ENCODE data around the gene LAG3. TPM values are rescaled to one million over a fixed set of nuclear protein-coding genes. Genes with fewer than 3 reads are reported as not detected.

The LAG3 gene
- polyA plus RNA-seq, 1 donor (not counting 4 experiments of a cell fraction or from before 2014, with no cell fraction given), result 0.09 TPM

GRCh38 chr12:6786416-6787094, 14.2 kb downstream of the LAG3 start:
- dilution Hi-C loops (cut with MboI; ENCODE audit: extremely low pct_ligation_motif_present, low sequenced_read_pairs), result no loop called here
- Histone ChIP-seq H4K20me1 (ENCODE audit: control insufficient read depth, extremely low read depth, insufficient read depth, low read length) (no peaks in the 10 kb centered on the region), H3K9me1 (ENCODE audit: control insufficient read depth, extremely low read depth, insufficient read depth, low read length) (no peaks in the 10 kb centered on the region), H3K4me3 (ENCODE audit: control insufficient read depth in 2 of 3, extremely low read depth in 1 of 3, insufficient read depth in 2 of 3, low read depth in 1 of 3, low read length in 3 of 3) (no peak overlapping the region), H3K9me3 (ENCODE audit: control insufficient read depth, low read depth, low read length) (no peaks in the 10 kb centered on the region), H3K9ac (ENCODE audit: control insufficient read depth, extremely low read depth, insufficient read depth, low read length) (no peak overlapping the region), H3K79me2 (ENCODE audit: control insufficient read depth, insufficient read depth, low read length) (no peaks in the 10 kb centered on the region), H3K27ac (ENCODE audit: control insufficient read depth, insufficient read depth, low read length) (no peak overlapping the region), H3K36me3 (ENCODE audit: control insufficient read depth in 2 of 2, extremely low read depth in 1 of 2, insufficient read depth in 2 of 2, low read length in 2 of 2) (no peaks in the 10 kb centered on the region), H3K27me3 (ENCODE audit: control insufficient read depth, extremely low read depth, insufficient read depth, low read length) (peaks cover 9% of the 10 kb centered on the region), H3K4me1 (ENCODE audit: control insufficient read depth, extremely low read depth, insufficient read depth, low read length) (no peaks in the 10 kb centered on the region), H2AFZ (ENCODE audit: control insufficient read depth, low read length) (no peak overlapping the region), H3K4me2 (ENCODE audit: control insufficient read depth, extremely low read depth, insufficient read depth, low read depth, low read length) (no peak overlapping the region)
- TF ChIP-seq EZH2 (IDR thresholded peaks at IDR 0.05; ENCODE audit: low read length), result no peak
- TF ChIP-seq, protein P1, sequence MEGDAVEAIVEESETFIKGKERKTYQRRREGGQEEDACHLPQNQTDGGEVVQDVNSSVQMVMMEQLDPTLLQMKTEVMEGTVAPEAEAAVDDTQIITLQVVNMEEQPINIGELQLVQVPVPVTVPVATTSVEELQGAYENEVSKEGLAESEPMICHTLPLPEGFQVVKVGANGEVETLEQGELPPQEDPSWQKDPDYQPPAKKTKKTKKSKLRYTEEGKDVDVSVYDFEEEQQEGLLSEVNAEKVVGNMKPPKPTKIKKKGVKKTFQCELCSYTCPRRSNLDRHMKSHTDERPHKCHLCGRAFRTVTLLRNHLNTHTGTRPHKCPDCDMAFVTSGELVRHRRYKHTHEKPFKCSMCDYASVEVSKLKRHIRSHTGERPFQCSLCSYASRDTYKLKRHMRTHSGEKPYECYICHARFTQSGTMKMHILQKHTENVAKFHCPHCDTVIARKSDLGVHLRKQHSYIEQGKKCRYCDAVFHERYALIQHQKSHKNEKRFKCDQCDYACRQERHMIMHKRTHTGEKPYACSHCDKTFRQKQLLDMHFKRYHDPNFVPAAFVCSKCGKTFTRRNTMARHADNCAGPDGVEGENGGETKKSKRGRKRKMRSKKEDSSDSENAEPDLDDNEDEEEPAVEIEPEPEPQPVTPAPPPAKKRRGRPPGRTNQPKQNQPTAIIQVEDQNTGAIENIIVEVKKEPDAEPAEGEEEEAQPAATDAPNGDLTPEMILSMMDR (optimal IDR thresholded peaks at IDR 0.05 in 1 of 3, IDR thresholded peaks at IDR 0.05 in 1 of 3, conservative IDR thresholded peaks at IDR 0.05 in 1 of 3; ENCODE audit: extremely low read depth in 1 of 3, insufficient read depth in 2 of 3, low read length in 3 of 3), result no peak
- FAIRE-seq (no peak), DNase-seq (ENCODE audit: low read depth, low spot score) (no peak)

DNA sequence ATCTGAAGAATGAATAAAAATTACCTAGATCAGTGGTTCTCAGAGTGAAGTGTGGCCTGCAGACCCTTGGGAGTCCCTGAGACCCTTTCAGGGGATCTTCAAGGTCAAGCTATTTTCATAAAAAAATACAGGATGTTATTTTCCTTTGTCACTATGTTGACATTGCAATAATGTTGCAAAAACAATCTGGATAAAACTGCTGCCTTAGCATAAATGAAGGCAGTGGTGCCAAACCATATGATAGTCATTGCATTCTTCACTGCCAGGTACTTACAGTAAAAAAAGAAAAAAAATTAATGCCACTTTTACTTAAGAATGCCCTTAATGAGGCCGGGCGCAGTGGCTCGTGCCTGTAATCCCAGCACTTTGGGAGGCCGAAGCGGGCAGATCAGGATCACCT, 15.0 kb downstream of the LAG3 start:
- Histone ChIP-seq H2AFZ (ENCODE audit: control insufficient read depth, low read length) (no peak overlapping the region), H4K20me1 (ENCODE audit: control insufficient read depth, extremely low read depth, insufficient read depth, low read length) (no peaks in the 10 kb centered on the region), H3K36me3 (ENCODE audit: control insufficient read depth in 2 of 2, extremely low read depth in 1 of 2, insufficient read depth in 2 of 2, low read length in 2 of 2) (no peaks in the 10 kb centered on the region), H3K79me2 (ENCODE audit: control insufficient read depth, insufficient read depth, low read length) (no peaks in the 10 kb centered on the region), H3K9me1 (ENCODE audit: control insufficient read depth, extremely low read depth, insufficient read depth, low read length) (no peaks in the 10 kb centered on the region), H3K4me3 (ENCODE audit: control insufficient read depth in 2 of 3, extremely low read depth in 1 of 3, insufficient read depth in 2 of 3, low read depth in 1 of 3, low read length in 3 of 3) (no peak overlapping the region), H3K4me1 (ENCODE audit: control insufficient read depth, extremely low read depth, insufficient read depth, low read length) (no peaks in the 10 kb centered on the region), H3K27me3 (ENCODE audit: control insufficient read depth, extremely low read depth, insufficient read depth, low read length) (peaks cover 14% of the 10 kb centered on the region), H3K27ac (ENCODE audit: control insufficient read depth, insufficient read depth, low read length) (no peak overlapping the region), H3K9me3 (ENCODE audit: control insufficient read depth, low read depth, low read length) (no peaks in the 10 kb centered on the region), H3K4me2 (ENCODE audit: control insufficient read depth, extremely low read depth, insufficient read depth, low read depth, low read length) (no peak overlapping the region), H3K9ac (ENCODE audit: control insufficient read depth, extremely low read depth, insufficient read depth, low read length) (no peak overlapping the region)
- FAIRE-seq (no peak), DNase-seq (ENCODE audit: low read depth, low spot score) (no peak)
- dilution Hi-C loops (cut with MboI; ENCODE audit: extremely low pct_ligation_motif_present, low sequenced_read_pairs), result no loop called here
- TF ChIP-seq, protein P1 (optimal IDR thresholded peaks at IDR 0.05 in 1 of 3, IDR thresholded peaks at IDR 0.05 in 1 of 3, conservative IDR thresholded peaks at IDR 0.05 in 1 of 3; ENCODE audit: extremely low read depth in 1 of 3, insufficient read depth in 2 of 3, low read length in 3 of 3), result no peak
- no peak for TF ChIP-seq EZH2 (IDR thresholded peaks at IDR 0.05; ENCODE audit: low read length)
